B cell (primary cell): Measurements from ENCODE around the gene EFNA5.

Source experiments
- EZH2 ChIP-seq: IDR thresholded peaks from 2 replicates; pipeline ENCODE4 v1.6.1; 2012; ENCODE audit warnings: borderline replicate concordance, low read depth, mild to moderate bottlenecking, moderate library complexity, low read length; ENCODE audit not compliant: insufficient read depth, poor library complexity, severe bottlenecking
- TF ChIP-seq, protein P1 (sequence below): fragments of 200-600 bp; IDR thresholded peaks from one replicate; pipeline ENCODE4 v1.8.0; 2022; ENCODE audit warnings: antibody characterized with exemption, mild to moderate bottlenecking

DNA sequence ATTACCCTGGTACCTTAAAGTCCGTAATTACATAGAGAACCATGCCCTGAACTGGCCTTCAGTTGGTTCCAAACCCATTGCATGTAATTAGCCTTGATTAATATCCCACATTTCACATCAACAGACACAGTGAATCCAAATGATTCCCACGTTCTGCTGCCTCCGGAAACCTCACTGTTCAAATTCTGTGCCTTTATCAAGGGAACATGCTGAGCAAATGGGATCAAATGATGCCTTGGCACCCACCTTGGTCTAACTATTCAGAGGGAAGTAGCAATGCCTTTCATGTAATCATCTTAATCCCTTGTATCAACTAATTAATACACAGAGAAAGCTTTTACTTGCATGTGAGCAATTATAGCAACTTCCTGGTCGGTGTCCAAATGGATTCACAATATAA lies 100.6 kb downstream of the EFNA5 start:
- TF ChIP-seq, protein P1, sequence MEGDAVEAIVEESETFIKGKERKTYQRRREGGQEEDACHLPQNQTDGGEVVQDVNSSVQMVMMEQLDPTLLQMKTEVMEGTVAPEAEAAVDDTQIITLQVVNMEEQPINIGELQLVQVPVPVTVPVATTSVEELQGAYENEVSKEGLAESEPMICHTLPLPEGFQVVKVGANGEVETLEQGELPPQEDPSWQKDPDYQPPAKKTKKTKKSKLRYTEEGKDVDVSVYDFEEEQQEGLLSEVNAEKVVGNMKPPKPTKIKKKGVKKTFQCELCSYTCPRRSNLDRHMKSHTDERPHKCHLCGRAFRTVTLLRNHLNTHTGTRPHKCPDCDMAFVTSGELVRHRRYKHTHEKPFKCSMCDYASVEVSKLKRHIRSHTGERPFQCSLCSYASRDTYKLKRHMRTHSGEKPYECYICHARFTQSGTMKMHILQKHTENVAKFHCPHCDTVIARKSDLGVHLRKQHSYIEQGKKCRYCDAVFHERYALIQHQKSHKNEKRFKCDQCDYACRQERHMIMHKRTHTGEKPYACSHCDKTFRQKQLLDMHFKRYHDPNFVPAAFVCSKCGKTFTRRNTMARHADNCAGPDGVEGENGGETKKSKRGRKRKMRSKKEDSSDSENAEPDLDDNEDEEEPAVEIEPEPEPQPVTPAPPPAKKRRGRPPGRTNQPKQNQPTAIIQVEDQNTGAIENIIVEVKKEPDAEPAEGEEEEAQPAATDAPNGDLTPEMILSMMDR, result no peak
- TF ChIP-seq EZH2, result no peak
